ENCODE results near the gene BUD31.
"Not testable (repeated sequence)": the region's sequence is repeated elsewhere in the genome, so short reads cannot be mapped to it uniquely, and the experiment has no call there.

Gene BUD31

GRCh38 chr7:99380823-99381663 lies 27.7 kb upstream of the BUD31 start:
- peak; percentile 91 for DNase-seq

GRCh38 chr7:99381664-99382075 lies 27.1 kb upstream of the BUD31 start:
- DNase-seq = no peak

DNA sequence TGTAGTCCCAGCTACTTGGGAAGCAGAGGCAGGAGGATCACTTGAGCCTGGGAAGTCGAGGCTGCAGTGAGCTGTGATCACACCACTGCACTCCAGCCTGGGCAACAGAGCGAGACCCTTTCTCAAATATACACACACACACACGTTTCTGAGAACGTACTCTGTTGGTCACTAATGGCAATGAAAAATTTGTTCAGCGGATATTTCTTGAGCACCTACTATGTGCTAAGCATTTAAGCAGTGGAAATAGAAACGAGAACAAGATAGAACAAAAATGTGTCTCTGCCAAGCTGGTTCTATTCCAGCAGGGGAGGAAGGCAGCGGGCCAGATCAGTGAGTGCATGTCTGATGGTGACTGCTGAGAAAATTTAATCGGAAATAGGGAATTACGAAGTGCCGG lies 25.6 kb upstream of the BUD31 start:
- no peak for DNase-seq

DNA sequence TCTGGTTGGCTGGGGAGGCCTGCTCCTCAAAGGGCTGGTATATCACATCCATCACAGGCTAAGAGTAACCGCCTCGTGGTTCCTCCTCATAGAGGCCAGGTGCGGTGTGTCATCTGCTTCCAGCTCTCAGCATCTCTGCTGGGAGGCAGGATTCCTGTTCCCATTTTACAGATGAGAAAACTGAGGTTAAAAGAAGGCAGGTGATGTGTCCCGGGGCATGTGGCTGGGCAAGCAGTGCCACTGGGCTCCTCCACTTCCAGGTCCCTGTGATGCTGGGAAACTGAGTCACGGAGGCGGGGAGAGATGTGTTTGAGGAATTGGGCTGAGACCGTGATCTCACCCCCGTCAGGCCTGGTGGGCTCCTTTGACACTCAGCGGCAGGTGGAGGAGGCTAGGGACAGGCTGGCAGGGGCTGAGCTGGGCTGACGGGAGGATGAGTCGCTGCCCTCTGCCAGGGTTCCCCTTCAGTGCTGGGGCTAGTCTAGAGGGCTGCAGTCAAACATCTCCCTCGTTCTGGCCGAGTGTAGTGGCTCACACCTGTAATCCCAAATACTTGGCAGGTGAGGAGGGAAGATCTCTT lies 24.9 kb upstream of the BUD31 start:
- DNase-seq = no peak

DNA sequence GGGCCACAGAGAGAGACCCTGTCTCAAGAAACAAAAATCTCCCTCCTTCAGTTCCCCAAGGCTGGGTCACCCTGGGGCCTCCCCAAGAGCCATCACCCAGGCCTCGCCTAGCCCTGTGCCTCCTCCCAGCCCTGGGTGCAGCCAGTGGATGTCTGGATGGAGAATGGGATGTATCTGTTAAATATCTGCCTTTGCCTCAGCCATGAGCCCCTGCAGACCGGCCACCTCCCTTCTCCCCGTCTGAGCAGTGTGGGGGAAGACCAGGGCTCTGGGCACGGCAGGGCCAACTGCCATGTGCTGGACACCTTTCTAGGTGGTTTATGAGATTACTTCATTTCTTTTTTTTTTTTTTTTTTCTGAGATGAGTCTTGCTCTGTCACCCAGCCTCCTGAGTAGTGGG lies 24.2 kb upstream of the BUD31 start:
- DNase-seq = no peak

DNA sequence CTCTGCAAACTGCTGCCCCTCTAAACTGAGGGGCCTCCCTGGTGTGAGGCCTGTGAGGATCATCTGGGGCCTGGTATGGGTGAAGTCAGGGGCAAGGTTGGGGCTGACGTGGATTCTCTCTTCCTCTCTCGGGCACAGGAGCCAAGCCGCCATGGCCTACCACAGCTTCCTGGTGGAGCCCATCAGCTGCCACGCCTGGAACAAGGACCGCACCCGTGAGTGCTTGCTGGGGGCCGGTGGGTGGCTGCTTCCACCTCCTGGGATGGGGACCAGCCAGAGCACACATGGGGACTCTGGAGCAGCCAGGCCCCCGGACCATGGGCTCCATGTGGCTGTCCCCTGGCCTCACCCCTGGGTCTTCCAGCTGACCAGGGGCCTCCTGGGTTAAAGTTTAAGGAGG lies 23.2 kb upstream of the BUD31 start:
- no peak for DNase-seq

- DNase-seq = no peak
Measured at GRCh38 chr7:99386584-99387238, 22.1 kb upstream of the BUD31 start.

DNA sequence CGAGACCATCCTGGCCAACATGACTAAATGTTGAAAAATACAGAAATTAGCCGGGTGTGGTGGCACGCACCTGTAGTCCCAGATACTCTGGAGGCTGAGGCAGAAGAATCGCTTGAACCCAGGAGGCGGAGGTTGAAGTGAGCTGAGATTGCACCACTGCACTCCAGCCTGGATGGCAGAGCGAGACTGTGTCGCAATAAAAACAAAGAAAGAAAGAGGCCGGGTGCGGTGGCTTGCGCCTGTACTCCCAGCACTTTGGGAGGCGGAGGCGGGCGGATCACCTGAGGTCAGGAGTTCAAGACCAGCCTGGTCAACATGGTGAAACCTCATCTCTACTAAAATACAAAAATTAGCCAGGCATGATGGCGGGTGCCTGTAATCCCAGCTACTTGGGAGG lies 21.5 kb upstream of the BUD31 start:
- DNase-seq = not testable (repeated sequence)

DNA sequence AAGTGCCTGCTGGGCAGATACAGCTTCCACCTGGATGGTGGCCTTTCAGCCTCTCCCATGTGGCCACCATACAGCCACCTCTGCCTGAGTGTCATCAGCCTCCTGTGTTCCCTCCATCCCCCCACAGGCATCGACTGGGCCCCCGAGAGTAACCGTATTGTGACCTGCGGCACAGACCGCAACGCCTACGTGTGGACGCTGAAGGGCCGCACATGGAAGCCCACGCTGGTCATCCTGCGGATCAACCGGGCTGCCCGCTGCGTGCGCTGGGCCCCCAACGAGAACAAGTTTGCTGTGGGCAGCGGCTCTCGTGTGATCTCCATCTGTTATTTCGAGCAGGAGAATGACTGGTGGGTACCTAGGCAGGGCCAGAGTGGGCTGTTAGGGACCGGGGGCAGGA lies 20.9 kb upstream of the BUD31 start:
- no peak for DNase-seq

GRCh38 chr7:99389772-99390171 lies 19.0 kb upstream of the BUD31 start:
- DNase-seq = no peak

DNA sequence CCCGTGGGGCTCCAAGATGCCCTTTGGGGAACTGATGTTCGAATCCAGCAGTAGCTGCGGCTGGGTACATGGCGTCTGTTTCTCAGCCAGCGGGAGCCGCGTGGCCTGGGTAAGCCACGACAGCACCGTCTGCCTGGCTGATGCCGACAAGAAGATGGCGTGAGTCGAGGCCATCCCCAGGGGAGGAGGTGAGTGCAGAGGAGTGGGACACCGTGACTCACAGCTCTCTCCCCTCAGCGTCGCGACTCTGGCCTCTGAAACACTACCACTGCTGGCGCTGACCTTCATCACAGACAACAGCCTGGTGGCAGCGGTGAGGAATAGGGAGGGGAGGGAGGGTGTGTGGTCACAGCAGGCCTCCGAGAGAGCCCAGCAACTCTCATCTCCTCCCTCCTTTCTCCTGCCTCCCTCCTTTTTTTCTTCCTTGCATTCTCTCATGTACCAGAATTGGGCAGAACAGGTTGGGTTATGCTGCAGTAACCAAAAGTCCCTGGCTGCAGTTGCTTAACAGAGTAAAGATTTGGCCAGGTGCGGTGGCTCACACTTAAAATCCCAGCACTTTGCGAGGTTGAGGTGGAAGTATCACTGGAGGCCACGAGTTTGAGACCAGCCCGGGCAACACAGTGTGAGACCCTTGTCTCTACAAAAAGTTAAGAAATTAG lies 17.7 kb upstream of the BUD31 start:
- no peak for DNase-seq

DNA sequence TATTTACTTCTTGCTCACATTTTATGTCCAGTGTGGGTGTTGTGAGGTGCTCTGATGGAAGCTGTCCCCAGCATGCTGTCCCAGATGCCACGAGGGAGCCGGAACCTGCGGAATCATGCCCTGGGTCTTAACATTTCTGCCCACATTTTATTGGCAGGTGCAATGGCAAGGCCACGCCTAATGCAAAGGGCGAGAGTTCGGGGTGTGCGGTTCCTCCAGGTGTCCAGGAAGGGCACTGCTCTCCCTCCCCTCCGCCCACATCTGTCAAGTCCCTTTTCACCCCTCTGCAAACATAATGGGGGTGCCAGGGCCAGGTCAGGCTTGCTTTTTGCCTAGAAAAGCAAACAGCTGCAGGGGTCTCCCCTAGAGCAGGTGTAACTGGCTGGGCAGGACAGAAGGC lies 16.7 kb upstream of the BUD31 start:
- no peak for DNase-seq

DNA sequence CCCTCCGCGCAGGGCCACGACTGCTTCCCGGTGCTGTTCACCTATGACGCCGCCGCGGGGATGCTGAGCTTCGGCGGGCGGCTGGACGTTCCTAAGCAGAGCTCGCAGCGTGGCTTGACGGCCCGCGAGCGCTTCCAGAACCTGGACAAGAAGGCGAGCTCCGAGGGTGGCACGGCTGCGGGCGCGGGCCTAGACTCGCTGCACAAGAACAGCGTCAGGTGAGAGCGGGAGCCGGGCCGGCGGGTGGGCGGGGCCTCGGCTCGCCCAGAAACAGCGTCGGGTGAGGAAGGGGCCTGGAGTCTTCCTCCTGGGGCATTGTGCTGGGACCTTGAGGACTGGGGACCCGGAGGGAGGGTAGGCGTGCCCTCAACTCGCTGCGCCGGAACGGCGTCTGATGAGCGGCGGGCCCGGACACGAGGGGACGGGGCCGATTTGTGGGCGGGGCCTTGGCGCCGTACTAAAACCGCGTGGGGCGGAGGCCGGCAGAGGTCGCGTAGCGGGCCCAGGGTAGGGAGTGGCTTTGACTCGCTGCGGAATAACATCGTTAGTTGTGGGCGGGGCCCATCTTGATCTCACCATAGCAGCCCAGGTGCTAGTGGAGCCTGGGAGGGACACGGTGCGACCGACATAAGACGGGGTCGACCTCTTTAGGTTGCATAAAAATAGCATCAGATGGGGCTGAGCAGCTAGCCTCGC lies 16.0 kb upstream of the BUD31 start:
- peak; percentile 90 for DNase-seq

- no peak for DNase-seq
Measured at GRCh38 chr7:99393355-99394187, 15.2 kb upstream of the BUD31 start.

GRCh38 chr7:99394188-99394502 lies 14.6 kb upstream of the BUD31 start:
- DNase-seq = no peak

DNA sequence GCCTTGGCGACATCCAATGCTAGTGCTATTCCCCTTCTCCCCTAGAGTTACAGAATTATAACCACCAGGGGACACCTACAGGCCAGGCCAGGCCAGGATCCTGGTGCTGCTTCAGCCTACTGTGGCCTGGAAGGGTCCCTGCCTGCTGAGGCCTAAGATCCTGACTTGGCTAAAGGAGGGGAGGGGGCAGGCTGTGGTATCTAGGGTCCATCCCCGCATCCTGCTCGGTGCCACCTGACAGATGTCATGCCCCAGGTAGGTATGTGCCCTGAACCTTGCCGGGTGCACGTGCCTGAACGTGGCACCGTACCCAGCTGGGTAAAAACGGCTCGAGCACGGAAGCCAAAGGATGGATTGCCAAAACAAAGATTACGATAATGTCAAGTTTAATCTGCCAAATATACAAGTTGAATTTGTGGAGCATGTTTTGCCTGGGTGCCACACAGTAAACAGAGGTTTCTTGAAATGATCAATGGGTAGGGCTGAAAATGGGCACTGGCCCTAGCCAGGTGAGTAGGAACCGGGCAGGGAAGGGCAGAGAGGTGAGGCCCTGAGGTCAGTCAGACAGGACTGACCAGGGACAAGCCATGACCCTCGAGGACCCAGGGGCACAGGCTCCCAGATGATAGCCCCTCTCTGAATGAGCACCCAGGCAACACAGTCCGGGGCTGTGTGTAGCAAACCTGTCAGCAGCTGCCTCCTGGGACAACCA lies 13.0 kb upstream of the BUD31 start:
- DNase-seq = no peak

DNA sequence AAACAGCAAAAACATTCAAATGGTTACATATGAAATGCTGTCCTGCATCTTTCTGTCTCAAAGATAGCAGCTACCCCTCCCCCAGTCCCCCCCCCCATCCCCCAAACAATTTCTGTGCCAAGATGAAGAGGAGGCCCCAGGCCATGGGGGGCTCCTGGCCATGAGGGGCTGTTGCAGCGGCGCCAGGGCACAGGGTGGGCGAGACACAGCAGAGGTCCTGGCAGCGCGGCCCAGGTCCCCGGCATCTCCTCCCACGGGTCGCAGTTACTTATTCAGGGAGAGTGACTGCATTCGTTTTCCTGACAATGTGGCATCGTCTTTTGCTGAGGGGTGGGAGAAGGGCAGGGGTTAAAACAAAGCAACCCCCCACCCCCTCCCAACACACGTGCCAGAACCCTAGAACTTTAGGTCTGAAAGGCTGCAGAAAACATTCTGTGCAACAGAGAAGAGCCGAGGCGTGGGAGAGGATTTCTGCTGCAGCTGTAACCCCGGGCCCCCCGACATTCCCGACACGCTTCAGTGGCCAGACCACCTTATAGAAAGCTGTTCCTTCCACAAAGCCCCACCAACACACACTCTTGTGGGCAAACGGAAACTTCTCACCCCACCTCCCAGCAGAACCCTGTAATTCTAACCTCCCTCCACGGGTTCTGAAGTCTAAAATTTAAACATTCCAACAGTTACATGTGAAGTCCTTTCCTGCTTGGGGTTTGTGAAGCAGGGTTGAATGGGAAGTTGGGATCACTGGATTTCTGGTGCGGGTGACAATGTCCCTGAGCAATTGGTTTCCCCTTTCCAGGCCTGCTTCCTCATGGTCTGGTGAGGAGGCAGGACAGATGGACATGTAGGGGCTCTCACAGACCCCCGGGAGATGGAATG lies 12.1 kb upstream of the BUD31 start:
- DNase-seq = no peak

- no peak for DNase-seq
Measured at GRCh38 chr7:99397297-99397983, 11.3 kb upstream of the BUD31 start.

DNA sequence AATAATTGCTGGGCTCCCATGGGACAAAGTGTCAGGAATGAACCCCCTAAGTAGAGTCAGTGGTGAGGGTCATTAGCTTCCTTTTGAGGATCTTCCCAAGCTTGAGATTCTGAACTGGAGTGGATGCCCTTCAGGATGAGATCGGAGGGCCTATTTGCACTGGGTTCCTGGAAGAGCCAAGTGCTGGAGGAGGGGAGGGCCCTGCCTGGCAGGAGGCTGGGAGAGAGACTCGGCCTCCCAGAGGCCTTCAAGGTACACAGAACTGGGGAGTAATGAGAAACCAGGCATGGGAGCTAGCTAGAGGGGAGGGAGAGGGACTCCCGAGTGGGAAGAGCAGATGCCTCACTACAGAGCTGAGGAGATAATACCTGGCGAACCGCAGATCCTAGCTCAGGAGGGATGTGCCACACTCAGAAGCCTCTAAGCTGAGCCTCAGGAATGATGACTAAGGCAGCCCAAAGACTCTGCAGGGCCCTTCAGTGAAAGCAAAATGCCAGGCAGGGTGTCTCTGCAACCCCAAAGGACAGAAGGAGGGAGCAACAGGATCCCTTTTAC lies 9.8 kb upstream of the BUD31 start:
- DNase-seq = no peak

DNA sequence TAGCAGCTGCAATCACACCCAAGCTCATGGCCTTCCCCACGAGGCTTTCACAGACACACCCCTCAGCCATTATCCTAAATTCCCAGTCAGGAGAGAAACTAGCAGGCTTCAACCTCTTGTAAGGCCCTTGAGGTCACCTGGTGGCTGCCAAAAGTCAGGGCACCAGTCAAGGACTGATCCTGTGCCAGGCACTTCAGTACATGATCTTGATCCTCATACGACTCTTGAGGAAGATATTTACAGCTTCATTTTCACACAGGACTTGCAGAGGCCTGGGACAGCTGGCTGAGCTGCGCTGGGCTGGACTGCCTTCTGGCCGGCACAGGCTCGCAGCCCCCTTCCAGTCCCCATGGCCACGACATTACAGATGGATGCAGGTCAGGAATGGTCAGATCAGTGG lies 9.2 kb upstream of the BUD31 start:
- DNase-seq = no peak

Measured in activated CD8-positive, alpha-beta memory T cell treated with anti-CD3 and anti-CD28 coated beads for 24 hours (primary cell).